B cell (primary cell): Measurements from ENCODE around the gene LAMA2.

Experiments used
- EZH2 ChIP-seq: IDR thresholded peaks from 2 replicates; pipeline ENCODE4 v1.6.1; 2012; ENCODE audit warnings: borderline replicate concordance, low read depth, mild to moderate bottlenecking, moderate library complexity, low read length; ENCODE audit not compliant: insufficient read depth, poor library complexity, severe bottlenecking
- TF ChIP-seq, protein P1 (sequence below): fragments of 200-600 bp; IDR thresholded peaks from one replicate; pipeline ENCODE4 v1.8.0; 2022; ENCODE audit warnings: antibody characterized with exemption, mild to moderate bottlenecking

DNA sequence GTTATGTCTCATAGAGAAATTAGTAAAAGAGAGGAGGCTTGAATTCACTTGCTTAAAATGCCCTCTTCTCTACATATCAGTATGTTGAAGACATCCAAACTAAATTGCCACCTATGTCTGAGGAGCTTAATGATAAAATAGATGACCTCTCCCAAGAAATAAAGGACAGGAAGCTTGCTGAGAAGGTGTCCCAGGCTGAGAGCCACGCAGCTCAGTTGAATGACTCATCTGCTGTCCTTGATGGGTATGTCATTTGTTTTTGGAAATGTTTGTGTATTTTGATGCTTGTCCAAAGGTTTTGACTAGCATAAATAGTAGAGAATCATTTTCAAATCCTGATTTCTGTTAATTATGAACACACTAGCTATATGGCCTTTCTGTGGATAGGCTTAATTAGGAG is 519.3 kb downstream of the LAMA2 start:
- TF ChIP-seq, protein P1, sequence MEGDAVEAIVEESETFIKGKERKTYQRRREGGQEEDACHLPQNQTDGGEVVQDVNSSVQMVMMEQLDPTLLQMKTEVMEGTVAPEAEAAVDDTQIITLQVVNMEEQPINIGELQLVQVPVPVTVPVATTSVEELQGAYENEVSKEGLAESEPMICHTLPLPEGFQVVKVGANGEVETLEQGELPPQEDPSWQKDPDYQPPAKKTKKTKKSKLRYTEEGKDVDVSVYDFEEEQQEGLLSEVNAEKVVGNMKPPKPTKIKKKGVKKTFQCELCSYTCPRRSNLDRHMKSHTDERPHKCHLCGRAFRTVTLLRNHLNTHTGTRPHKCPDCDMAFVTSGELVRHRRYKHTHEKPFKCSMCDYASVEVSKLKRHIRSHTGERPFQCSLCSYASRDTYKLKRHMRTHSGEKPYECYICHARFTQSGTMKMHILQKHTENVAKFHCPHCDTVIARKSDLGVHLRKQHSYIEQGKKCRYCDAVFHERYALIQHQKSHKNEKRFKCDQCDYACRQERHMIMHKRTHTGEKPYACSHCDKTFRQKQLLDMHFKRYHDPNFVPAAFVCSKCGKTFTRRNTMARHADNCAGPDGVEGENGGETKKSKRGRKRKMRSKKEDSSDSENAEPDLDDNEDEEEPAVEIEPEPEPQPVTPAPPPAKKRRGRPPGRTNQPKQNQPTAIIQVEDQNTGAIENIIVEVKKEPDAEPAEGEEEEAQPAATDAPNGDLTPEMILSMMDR: no peak
- TF ChIP-seq EZH2: no peak
